ENCODE measurements around the gene NTM. TPM values are rescaled to one million over a fixed set of nuclear protein-coding genes. Genes with fewer than 3 reads are reported as not detected.

NTM gene
- total RNA-seq, 2 donors from 2014 or later = 0.26 to 3.6 TPM

DNA sequence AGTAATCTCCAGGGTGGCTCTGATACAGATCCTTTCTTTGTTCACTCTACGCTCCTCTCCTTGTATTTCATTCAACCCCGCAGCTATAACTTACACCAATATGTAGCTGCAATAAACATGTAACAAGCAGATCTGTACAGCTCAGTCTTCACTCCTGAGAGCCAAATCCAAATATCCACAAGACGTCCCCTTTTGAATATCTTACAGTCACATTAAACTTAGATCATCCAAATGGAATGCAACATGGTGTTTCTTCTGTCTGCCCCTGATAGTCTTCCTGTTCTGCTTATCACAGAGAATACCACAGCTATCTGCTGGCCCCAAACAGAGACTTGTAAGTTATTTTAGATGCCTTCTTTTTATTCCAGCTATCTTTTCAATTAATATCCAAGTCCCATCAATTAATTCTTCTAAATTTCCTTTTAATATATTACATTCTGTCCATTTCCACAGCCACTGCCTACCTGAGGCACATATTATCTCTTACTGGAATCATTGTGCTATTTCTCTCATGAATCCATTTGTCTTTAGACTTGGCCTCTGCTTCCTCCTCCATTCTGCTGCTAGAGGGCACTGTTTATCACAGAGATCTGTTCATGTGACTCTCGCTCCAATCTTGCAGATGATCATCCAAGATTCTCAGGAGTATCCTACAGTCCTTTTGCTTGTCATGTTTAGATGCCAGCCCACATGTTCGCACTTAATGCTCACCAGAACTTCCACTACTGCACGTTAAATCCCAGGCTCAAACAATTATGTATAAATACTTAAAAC lies 908.6 kb downstream of the NTM start:
- Histone ChIP-seq H3K4me1 (no peaks in the 10 kb centered on the region), H3K27me3 (no peaks in the 10 kb centered on the region), H3K4me3 (no peak overlapping the region), H3K27ac (no peak overlapping the region), H3K36me3 (replicated peaks in 1 of 2; ENCODE audit: insufficient read depth in 1 of 2, low read depth in 2 of 2) (no peaks in the 10 kb centered on the region), H3K9me3 (no peaks in the 10 kb centered on the region)
- intact Hi-C loops (cut with DNase I) = no loop called here
- TF ChIP-seq POLR2A (IDR thresholded peaks at IDR 0.05) = no peak
- TF ChIP-seq, protein P1, sequence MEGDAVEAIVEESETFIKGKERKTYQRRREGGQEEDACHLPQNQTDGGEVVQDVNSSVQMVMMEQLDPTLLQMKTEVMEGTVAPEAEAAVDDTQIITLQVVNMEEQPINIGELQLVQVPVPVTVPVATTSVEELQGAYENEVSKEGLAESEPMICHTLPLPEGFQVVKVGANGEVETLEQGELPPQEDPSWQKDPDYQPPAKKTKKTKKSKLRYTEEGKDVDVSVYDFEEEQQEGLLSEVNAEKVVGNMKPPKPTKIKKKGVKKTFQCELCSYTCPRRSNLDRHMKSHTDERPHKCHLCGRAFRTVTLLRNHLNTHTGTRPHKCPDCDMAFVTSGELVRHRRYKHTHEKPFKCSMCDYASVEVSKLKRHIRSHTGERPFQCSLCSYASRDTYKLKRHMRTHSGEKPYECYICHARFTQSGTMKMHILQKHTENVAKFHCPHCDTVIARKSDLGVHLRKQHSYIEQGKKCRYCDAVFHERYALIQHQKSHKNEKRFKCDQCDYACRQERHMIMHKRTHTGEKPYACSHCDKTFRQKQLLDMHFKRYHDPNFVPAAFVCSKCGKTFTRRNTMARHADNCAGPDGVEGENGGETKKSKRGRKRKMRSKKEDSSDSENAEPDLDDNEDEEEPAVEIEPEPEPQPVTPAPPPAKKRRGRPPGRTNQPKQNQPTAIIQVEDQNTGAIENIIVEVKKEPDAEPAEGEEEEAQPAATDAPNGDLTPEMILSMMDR (IDR thresholded peaks at IDR 0.05) = peak in 4 of 7 experiments; percentile 21 to 36 (median 30)
- no peak for DNase-seq
- WGBS, 2 donors = 45 to 49% methylated on average over 6 of the region's 6 CpGs
- ATAC-seq = no peak

DNA sequence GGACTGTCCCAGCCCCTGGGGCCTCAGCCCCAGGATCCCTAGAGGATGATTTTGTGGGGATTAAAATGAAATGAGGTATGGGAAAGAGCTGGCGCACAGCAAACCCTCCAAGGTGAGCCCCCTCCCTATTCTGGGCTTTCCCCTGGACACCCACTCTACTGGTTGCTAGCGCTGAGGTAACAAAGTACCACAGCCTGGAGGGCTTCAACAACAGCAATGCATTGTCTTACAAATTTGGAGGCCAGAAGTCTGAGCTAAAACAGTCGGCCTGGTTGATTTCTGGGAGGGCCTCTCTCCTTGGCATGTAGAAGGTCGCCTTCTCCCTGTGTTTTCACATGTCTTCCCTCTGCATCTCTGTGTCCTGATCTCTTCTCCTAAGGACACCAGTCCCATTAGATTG lies 913.6 kb downstream of the NTM start:
- Histone ChIP-seq H3K27me3 (no peaks in the 10 kb centered on the region), H3K4me3 (no peak overlapping the region), H3K9me3 (no peaks in the 10 kb centered on the region), H3K27ac (no peak overlapping the region), H3K4me1 (no peaks in the 10 kb centered on the region), H3K36me3 (replicated peaks in 1 of 2; ENCODE audit: insufficient read depth in 1 of 2, low read depth in 2 of 2) (no peaks in the 10 kb centered on the region)
- ATAC-seq (no peak), DNase-seq (no peak)
- no peak for TF ChIP-seq POLR2A (IDR thresholded peaks at IDR 0.05)
- TF ChIP-seq, protein P1 (IDR thresholded peaks at IDR 0.05) = no peak
- intact Hi-C loops (cut with DNase I) = no loop called here
- WGBS, 2 donors = 80 to 90% methylated on average over 4 of the region's 4 CpGs

DNA sequence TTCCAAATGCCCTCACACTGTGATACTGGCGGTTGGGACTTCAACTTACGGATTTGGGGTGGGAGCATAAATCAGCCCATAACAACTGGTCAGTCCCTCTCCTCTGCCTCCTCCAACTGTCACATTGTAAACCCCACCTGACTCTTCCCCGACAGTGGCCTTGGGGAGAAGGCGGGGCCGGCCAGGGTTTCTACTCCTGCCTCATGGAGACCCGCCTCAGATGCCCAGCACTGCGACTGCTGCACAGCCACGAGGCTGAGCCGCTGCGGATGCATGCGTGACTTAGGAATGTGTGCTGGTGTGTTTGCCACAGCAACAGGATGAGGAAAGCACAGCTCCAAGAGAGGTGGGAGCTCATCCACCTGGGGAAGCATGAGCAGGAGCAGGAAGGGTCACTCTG lies 914.2 kb downstream of the NTM start:
- Histone ChIP-seq H3K4me1 (no peaks in the 10 kb centered on the region), H3K36me3 (replicated peaks in 1 of 2; ENCODE audit: insufficient read depth in 1 of 2, low read depth in 2 of 2) (no peaks in the 10 kb centered on the region), H3K27me3 (no peaks in the 10 kb centered on the region), H3K27ac (no peak overlapping the region), H3K9me3 (no peaks in the 10 kb centered on the region), H3K4me3 (no peak overlapping the region)
- DNase-seq (no peak), ATAC-seq (no peak)
- intact Hi-C loops (cut with DNase I) = no loop called here
- TF ChIP-seq POLR2A (IDR thresholded peaks at IDR 0.05) = no peak
- TF ChIP-seq, protein P1 (IDR thresholded peaks at IDR 0.05) = no peak
- 77 to 80% methylated on average over 5 to 11 of the region's 11 CpGs for WGBS, 2 donors

DNA sequence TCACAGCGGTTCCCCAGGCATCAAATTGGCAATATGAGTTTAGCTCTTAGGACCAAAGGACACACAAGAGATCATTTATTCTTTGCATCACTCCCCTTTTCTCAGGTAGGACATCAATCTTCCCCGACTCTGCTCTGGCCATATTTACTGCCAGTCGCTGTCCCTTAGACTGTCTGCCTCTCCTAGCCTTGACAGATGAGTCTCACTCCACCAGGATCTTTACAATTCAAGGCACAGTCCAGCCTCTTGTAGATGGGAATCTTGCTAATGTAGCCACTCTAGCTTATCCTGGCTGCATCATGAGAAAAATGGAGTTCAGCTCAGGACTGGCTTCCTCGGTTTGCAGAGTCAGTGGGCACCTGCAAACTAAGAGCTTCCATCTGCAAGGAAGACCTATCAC lies 915.2 kb downstream of the NTM start:
- Histone ChIP-seq H3K4me3 (no peak overlapping the region), H3K27me3 (no peaks in the 10 kb centered on the region), H3K9me3 (no peaks in the 10 kb centered on the region), H3K27ac (no peak overlapping the region), H3K4me1 (no peaks in the 10 kb centered on the region), H3K36me3 (replicated peaks in 1 of 2; ENCODE audit: insufficient read depth in 1 of 2, low read depth in 2 of 2) (no peaks in the 10 kb centered on the region)
- no peak for ATAC-seq
- WGBS, 2 donors = 50 to 57% methylated on average over 4 of the region's 4 CpGs
- TF ChIP-seq, protein P1 (IDR thresholded peaks at IDR 0.05) = no peak
- TF ChIP-seq POLR2A (IDR thresholded peaks at IDR 0.05) = no peak
- intact Hi-C loops (cut with DNase I) = no loop called here
- DNase-seq = no peak

DNA sequence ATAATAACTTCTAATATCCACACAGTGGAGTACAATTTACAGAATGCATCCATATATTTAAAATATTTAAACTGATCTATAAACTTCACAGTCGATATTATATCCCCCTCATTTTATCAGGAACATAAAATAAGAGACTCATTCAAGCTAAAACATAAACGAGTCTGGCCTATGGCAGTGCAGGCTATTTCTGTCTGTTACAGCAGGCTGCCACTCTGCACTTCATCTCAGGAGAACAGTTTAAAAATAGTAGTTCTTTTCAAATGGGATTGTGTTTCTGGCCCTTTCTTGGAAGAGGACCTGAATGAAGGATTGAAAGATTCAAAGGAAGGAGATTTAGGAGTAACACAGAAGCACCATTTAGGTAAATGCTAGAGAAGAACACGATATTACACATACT lies 915.7 kb downstream of the NTM start:
- TF ChIP-seq POLR2A (IDR thresholded peaks at IDR 0.05) = no peak
- TF ChIP-seq, protein P1 (IDR thresholded peaks at IDR 0.05) = no peak
- DNase-seq = no peak
- Histone ChIP-seq H3K4me3 (no peak overlapping the region), H3K9me3 (no peaks in the 10 kb centered on the region), H3K4me1 (no peaks in the 10 kb centered on the region), H3K36me3 (replicated peaks in 1 of 2; ENCODE audit: insufficient read depth in 1 of 2, low read depth in 2 of 2) (no peaks in the 10 kb centered on the region), H3K27ac (no peak overlapping the region), H3K27me3 (no peaks in the 10 kb centered on the region)
- ATAC-seq = no peak
- 58 to 59% methylated on average over 3 of the region's 3 CpGs for WGBS, 2 donors
- intact Hi-C loops (cut with DNase I) = no loop called here
